Parathyroid adenoma (tissue), 2 donors: ENCODE results near the gene RNF32.

ENCODE experiments used
- H2AFZ ChIP-seq: fragments of 300-600 bp; sonication (generic); one replicate; pipeline ENCODE4 v1.7.0; 2017; ENCODE audit warnings: antibody characterized with exemption, mild to moderate bottlenecking
- H3K27ac ChIP-seq: fragments of 300-600 bp; sonication (generic); one replicate; pipeline ENCODE4 v1.7.0; 2017
- H3K27me3 ChIP-seq: fragments of 300-600 bp; sonication (generic); one replicate; pipeline ENCODE4 v1.7.0; 2017; ENCODE audit warnings: low read length; ENCODE audit not compliant: control insufficient read depth, insufficient read depth
- H3K36me3 ChIP-seq: fragments of 300-600 bp; sonication (generic); one replicate; pipeline ENCODE4 v1.7.0; 2017; ENCODE audit warnings: low read length; ENCODE audit not compliant: control insufficient read depth, insufficient read depth
- H3K4me1 ChIP-seq: fragments of 300-600 bp; sonication (generic); one replicate; pipeline ENCODE4 v1.7.0; 2017; ENCODE audit warnings: control low read depth
- H3K4me2 ChIP-seq: fragments of 300-600 bp; sonication (generic); one replicate; pipeline ENCODE4 v1.7.0; 2017; ENCODE audit warnings: low read length
- H3K4me3 ChIP-seq: fragments of 300-600 bp; sonication (generic); one replicate; pipeline ENCODE4 v1.7.0; 2017; ENCODE audit warnings: low read depth, low read length
- H3K79me2 ChIP-seq: fragments of 300-600 bp; sonication (generic); one replicate; pipeline ENCODE4 v1.7.0; 2017; ENCODE audit warnings: control low read depth
- H3K9ac ChIP-seq: fragments of 300-600 bp; sonication (generic); one replicate; pipeline ENCODE4 v1.7.0; 2017; ENCODE audit warnings: mild to moderate bottlenecking
- H3K9me3 ChIP-seq: fragments of 300-600 bp; sonication (generic); one replicate; pipeline ENCODE4 v1.7.0; 2017; ENCODE audit warnings: low read length; ENCODE audit not compliant: control insufficient read depth
- CTCF ChIP-seq: fragments of 300-600 bp; sonication (generic); IDR thresholded peaks from one replicate; pipeline ENCODE4 v1.7.0; 2017; ENCODE audit warnings: antibody characterized with exemption, mild to moderate bottlenecking
- donor health status: primary hyperparathyroidism.

Gene RNF32

DNA sequence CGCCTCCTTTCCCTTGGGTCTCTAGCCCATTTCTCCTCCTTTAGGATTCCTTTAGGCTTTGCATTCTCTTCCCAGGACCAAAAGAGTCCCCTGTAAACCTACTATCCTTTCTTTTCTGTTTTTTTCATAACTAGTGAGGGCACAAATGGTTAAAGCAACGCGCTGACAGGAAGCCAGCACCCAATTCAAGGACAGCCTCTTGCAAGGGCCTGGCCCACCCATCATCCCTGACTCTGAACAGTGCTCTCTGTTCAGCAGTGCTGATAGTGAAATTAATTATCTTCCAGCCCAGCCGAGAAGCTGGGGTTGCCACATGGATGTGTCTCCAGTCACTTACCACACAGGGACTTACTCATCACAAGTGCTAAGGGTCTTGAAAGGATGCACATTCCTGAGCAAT is 38.3 kb upstream of the RNF32 start:
- Histone ChIP-seq H3K4me2 (no peak overlapping the region), H3K9ac (no peak overlapping the region), H3K4me3 (no peak overlapping the region), H2AFZ (no peak overlapping the region), H3K27ac (no peak overlapping the region), H3K9me3 (no peaks in the 10 kb centered on the region), H3K36me3 (no peaks in the 10 kb centered on the region), H3K27me3 (no peaks in the 10 kb centered on the region), H3K4me1 (no peaks in the 10 kb centered on the region), H3K79me2 (no peaks in the 10 kb centered on the region)
- no peak for TF ChIP-seq CTCF

- Histone ChIP-seq H3K27ac (no peak overlapping the region), H3K9ac (no peak overlapping the region), H3K4me3 (no peak overlapping the region), H3K27me3 (no peaks in the 10 kb centered on the region), H3K4me1 (no peaks in the 10 kb centered on the region), H3K9me3 (no peaks in the 10 kb centered on the region), H2AFZ (no peak overlapping the region), H3K79me2 (no peaks in the 10 kb centered on the region), H3K4me2 (no peak overlapping the region), H3K36me3 (no peaks in the 10 kb centered on the region)
- TF ChIP-seq CTCF = no peak
Measured at GRCh38 chr7:156603011-156603410, 37.6 kb upstream of the RNF32 start.

DNA sequence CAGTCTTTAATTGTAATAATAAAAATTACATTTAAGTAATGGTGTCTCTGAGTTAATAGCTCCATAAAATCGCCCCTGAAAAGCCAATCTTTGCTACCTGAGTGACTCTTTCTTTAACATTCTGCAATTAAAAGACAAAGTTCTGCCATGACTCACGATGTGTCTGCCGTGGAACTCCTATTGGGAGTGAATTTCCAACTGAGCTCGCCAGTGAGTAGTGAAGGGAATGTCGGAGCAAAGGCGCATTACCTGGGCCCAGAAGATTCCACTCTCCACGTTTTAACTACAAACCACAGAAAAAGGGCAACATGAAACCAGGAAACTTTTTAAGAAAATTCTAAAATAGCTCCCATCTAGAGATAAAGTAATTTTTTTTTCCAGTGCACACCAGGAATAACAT is 36.9 kb upstream of the RNF32 start:
- no peak for TF ChIP-seq CTCF
- H3K4me2 ChIP-seq = no peak overlapping the region
- H3K27ac ChIP-seq = no peak overlapping the region
- no peak overlapping the region for H3K9ac ChIP-seq
- H3K9me3 ChIP-seq = no peaks in the 10 kb centered on the region
- no peak overlapping the region for H2AFZ ChIP-seq
- H3K79me2 ChIP-seq = no peaks in the 10 kb centered on the region
- no peaks in the 10 kb centered on the region for H3K36me3 ChIP-seq
- no peaks in the 10 kb centered on the region for H3K27me3 ChIP-seq
- no peak overlapping the region for H3K4me3 ChIP-seq
- H3K4me1 ChIP-seq = no peaks in the 10 kb centered on the region

DNA sequence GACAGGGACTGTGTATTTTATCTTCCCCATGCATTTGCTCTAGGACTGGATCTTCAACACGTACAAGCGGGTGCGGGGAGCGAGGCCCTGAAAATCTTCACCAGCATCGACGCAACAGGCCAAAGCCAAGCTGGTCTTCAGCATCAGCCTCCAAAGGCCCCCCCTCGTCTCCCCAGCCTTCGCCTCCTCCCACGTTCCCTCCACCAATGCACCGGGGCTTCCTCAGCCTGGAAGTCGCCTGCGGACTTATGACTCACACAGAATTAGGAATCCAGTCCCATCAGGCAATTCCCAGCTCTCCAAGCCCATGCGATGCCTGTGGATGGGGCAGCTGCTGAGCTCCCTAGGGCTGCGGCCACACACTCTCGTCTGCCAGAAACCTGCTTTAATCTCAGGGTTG is 36.3 kb upstream of the RNF32 start:
- H3K9me3 ChIP-seq = no peaks in the 10 kb centered on the region
- H3K4me1 ChIP-seq = no peaks in the 10 kb centered on the region
- no peaks in the 10 kb centered on the region for H3K27me3 ChIP-seq
- H3K4me2 ChIP-seq = no peak overlapping the region
- H3K9ac ChIP-seq = no peak overlapping the region
- no peak overlapping the region for H2AFZ ChIP-seq
- no peak overlapping the region for H3K27ac ChIP-seq
- no peak overlapping the region for H3K4me3 ChIP-seq
- H3K36me3 ChIP-seq = no peaks in the 10 kb centered on the region
- no peaks in the 10 kb centered on the region for H3K79me2 ChIP-seq
- TF ChIP-seq CTCF = no peak

- Histone ChIP-seq H3K36me3 (no peaks in the 10 kb centered on the region), H3K27ac (no peak overlapping the region), H3K9me3 (no peaks in the 10 kb centered on the region), H3K27me3 (no peaks in the 10 kb centered on the region), H3K79me2 (no peaks in the 10 kb centered on the region), H3K4me3 (no peak overlapping the region), H3K4me2 (no peak overlapping the region), H2AFZ (no peak overlapping the region), H3K4me1 (no peaks in the 10 kb centered on the region), H3K9ac (no peak overlapping the region)
- no peak for TF ChIP-seq CTCF
Measured at GRCh38 chr7:156604836-156605695, 35.5 kb upstream of the RNF32 start.
